IMR-90 (cell line): ENCODE measurements around the gene TM4SF1. TPM values are rescaled to one million over a fixed set of nuclear protein-coding genes. Genes with fewer than 3 reads are reported as not detected.
A peak's percentile ranks its signal among the peaks of the same experiment; 100 is the strongest.

Source experiments
- ATAC-seq: fragments of 200-7000 bp; cut with Tn5 transposase; 2 replicates; pipeline ENCODE4 v1.9.1; 2020; ENCODE audit warnings: low read depth, mild to moderate bottlenecking, moderate library complexity
- BruUV-seq: library from RNA; stranded (reverse); fragments of 400-500 nt; replicated peaks from 2 replicates; lab custom pipeline; 2021; lab: Mats Ljungman, UMichigan
- CTCF ChIA-PET: fragments of 300-600 bp; formaldehyde crosslinking; extraction: SDS; loops from one replicate; lab custom pipeline; 2021; ENCODE audit warnings: antibody characterized with exemption; lab: Yijun Ruan, JAX
- POLR2A ChIA-PET: fragments of 300-600 bp; sonication (Branson Sonifier 250); formaldehyde crosslinking; loops from one replicate; lab custom pipeline; 2022; ENCODE audit warnings: antibody characterized with exemption; ENCODE audit not compliant: unreplicated experiment; lab: Charles Lee
- DNase-seq: peaks from one replicate; pipeline ENCODE4 v3.0.0; 2013
- H2AFZ ChIP-seq: replicated peaks from 2 replicates; pipeline ENCODE3; 2013; ENCODE audit warnings: low read length, mild to moderate bottlenecking; ENCODE audit not compliant: poor library complexity
- H2AK5ac ChIP-seq: 2 replicates; pipeline ENCODE4 v1.6.1; 2013; ENCODE audit warnings: low read depth, low read length, inconsistent platforms
- H2AK9ac ChIP-seq: replicated peaks from 2 replicates; pipeline ENCODE3; 2013; ENCODE audit warnings: mild to moderate bottlenecking, low read depth, low read length, moderate library complexity; ENCODE audit not compliant: poor library complexity
- H2BK120ac ChIP-seq: 2 replicates; pipeline ENCODE4 v1.6.1; 2013; ENCODE audit warnings: low read depth, low read length, inconsistent platforms
- H2BK15ac ChIP-seq: 3 replicates; pipeline ENCODE4 v1.6.1; 2013; ENCODE audit warnings: low read depth, low read length, inconsistent platforms
- H2BK20ac ChIP-seq: 2 replicates; pipeline ENCODE4 v1.6.1; 2013; ENCODE audit warnings: low read depth, mild to moderate bottlenecking, inconsistent platforms, low read length, moderate library complexity
- H2BK5ac ChIP-seq: 2 replicates; pipeline ENCODE4 v1.6.1; 2013; ENCODE audit warnings: mild to moderate bottlenecking, low read depth, low read length, inconsistent platforms; ENCODE audit not compliant: poor library complexity, severe bottlenecking
- H3K14ac ChIP-seq: replicated peaks from 2 replicates; pipeline ENCODE4 v1.6.1; 2013; ENCODE audit warnings: low read depth, low read length, inconsistent platforms
- H3K18ac ChIP-seq: 2 replicates; pipeline ENCODE4 v1.6.1; 2013; ENCODE audit warnings: low read depth, low read length, control low read depth
- H3K23ac ChIP-seq: 2 replicates; pipeline ENCODE4 v1.6.1; 2013; ENCODE audit warnings: low read depth, low read length, inconsistent platforms
- H3K27ac ChIP-seq: 2 replicates; pipeline ENCODE4 v1.5.1; 2013; ENCODE audit warnings: mild to moderate bottlenecking, control low read depth, low read length; ENCODE audit not compliant: insufficient read depth
- H3K27me3 ChIP-seq: 2 replicates; pipeline ENCODE4 v1.6.1; 2013; ENCODE audit warnings: low read length; ENCODE audit not compliant: control insufficient read depth, insufficient read depth
- H3K36me3 ChIP-seq: 2 replicates; pipeline ENCODE4 v1.6.1; 2013; ENCODE audit warnings: low read length, mixed read lengths; ENCODE audit not compliant: control insufficient read depth, insufficient read depth
- H3K4ac ChIP-seq: 2 replicates; pipeline ENCODE4 v1.6.1; 2013; ENCODE audit warnings: low read depth, low read length, inconsistent platforms
- H3K4me1 ChIP-seq: 2 replicates; pipeline ENCODE4 v1.6.1; 2013; ENCODE audit warnings: low read length, mixed read lengths; ENCODE audit not compliant: control insufficient read depth, insufficient read depth
- H3K4me2 ChIP-seq: 2 replicates; pipeline ENCODE4 v1.6.1; 2013; ENCODE audit warnings: low read depth, mild to moderate bottlenecking, control low read depth, low read length, moderate library complexity
- H3K4me3 ChIP-seq: 2 replicates; pipeline ENCODE4 v1.5.1; 2013; ENCODE audit warnings: low read depth, mild to moderate bottlenecking, control low read depth, low read length, moderate library complexity; ENCODE audit not compliant: insufficient read depth
- H3K56ac ChIP-seq: 2 replicates; pipeline ENCODE4 v1.6.1; 2013; ENCODE audit warnings: low read length, inconsistent platforms; ENCODE audit not compliant: insufficient read depth; ENCODE audit errors: extremely low read depth
- H3K79me1 ChIP-seq, 2 experiments: 2 replicates each; pipeline ENCODE4 v1.6.1; 2013; ENCODE audit warnings: low read length in 2 of 2, inconsistent platforms in 1 of 2, low read depth in 1 of 2
- H3K9ac ChIP-seq: 2 replicates; pipeline ENCODE4 v1.6.1; 2013; ENCODE audit warnings: low read depth, low read length, control low read depth
- H3K9me1 ChIP-seq: 2 replicates; pipeline ENCODE4 v1.6.1; 2013; ENCODE audit warnings: low read length, inconsistent platforms; ENCODE audit not compliant: insufficient read depth
- H3K9me3 ChIP-seq: 2 replicates; pipeline ENCODE4 v1.6.1; 2013; ENCODE audit warnings: low read length; ENCODE audit not compliant: control insufficient read depth, insufficient read depth
- H4K20me1 ChIP-seq: 2 replicates; pipeline ENCODE4 v1.6.1; 2013; ENCODE audit warnings: low read length, inconsistent platforms; ENCODE audit not compliant: insufficient read depth
- H4K5ac ChIP-seq: 2 replicates; pipeline ENCODE4 v1.6.1; 2013; ENCODE audit warnings: mild to moderate bottlenecking, low read depth, low read length, control low read depth
- H4K8ac ChIP-seq, 2 experiments: 2 replicates each; pipeline ENCODE4 v1.6.1; 2013; ENCODE audit warnings: low read depth in 2 of 2, low read length in 2 of 2, control low read depth in 1 of 2, inconsistent platforms in 1 of 2
- H4K91ac ChIP-seq: 2 replicates; pipeline ENCODE4 v1.6.1; 2013; ENCODE audit warnings: low read depth, low read length, inconsistent platforms; ENCODE audit not compliant: insufficient read depth
- BHLHE40 ChIP-seq: fragments of 150-350 bp; IDR thresholded peaks from 2 replicates; pipeline ENCODE4 v1.6.1; 2016; ENCODE audit warnings: mild to moderate bottlenecking, low read depth, low read length
- CTCF ChIP-seq: conservative IDR thresholded peaks from 2 replicates; pipeline ENCODE4 v1.5.1; 2012; ENCODE audit warnings: mild to moderate bottlenecking, low read depth, low read length, improper control_type of control experiment
- FOS ChIP-seq: fragments of 150-350 bp; IDR thresholded peaks from 2 replicates; pipeline ENCODE4 v1.6.1; 2016; ENCODE audit warnings: low read depth, low read length
- MAFK ChIP-seq: IDR thresholded peaks from 2 replicates; pipeline ENCODE4 v1.6.1; 2012; ENCODE audit warnings: low read depth, low read length, improper control_type of control experiment
- MXI1 ChIP-seq: IDR thresholded peaks from 2 replicates; pipeline ENCODE4 v1.6.1; 2012; ENCODE audit warnings: low read depth, mild to moderate bottlenecking, low read length, moderate library complexity, borderline replicate concordance
- POLR2A ChIP-seq: IDR thresholded peaks from 2 replicates; pipeline ENCODE4 v1.6.1; 2012; ENCODE audit warnings: mild to moderate bottlenecking, low read depth, low read length
- RFX5 ChIP-seq: IDR thresholded peaks from 2 replicates; pipeline ENCODE4 v1.8.0; 2012; ENCODE audit warnings: low read depth, mild to moderate bottlenecking, low read length, moderate library complexity
- WGBS, 2 experiments: methylation state at CpG; one replicate each; pipeline versions ENCODE4 v1.1.5 to v1.1.7; 2013; ENCODE audit warnings: missing lambda C conversion rate in 2 of 2; ENCODE audit not compliant: insufficient read length in 1 of 2; ENCODE audit errors: extremely low coverage in 2 of 2; 5-methylcytosine and 5-hydroxymethylcytosine counted together
- dilution Hi-C: fragments of 300-500 bp; cut with HindIII; formaldehyde crosslinking; loops from one replicate; pipeline ENCODE4 v1.14.3; 2018; ENCODE audit warnings: low sequenced_read_pairs; ENCODE audit not compliant: unreplicated experiment
- in situ Hi-C: fragments of 300-500 bp; cut with MboI; formaldehyde crosslinking; loops from 3 replicates; pipeline ENCODE4 v1.14.3; 2019; ENCODE audit warnings: low sequenced_read_pairs, inconsistent platforms, mixed read lengths
- intact Hi-C: fragments of 100-400 bp; cut with micrococcal nuclease; formaldehyde crosslinking; loops from 2 replicates; pipeline ENCODE4 v1.10.0; 2022
- polyA plus RNA-seq, 3 experiments: library from polyadenylated mRNA; depleted of rRNA; stranded (reverse); fragments of >200 nt; gene quantifications; 2 replicates each; pipeline ENCODE4 v1.2.3, GENCODE V29; 2012; ENCODE audit warnings: low replicate concordance in 1 of 3
- total RNA-seq: library from RNA; depleted of rRNA; stranded (reverse); fragments of >200 nt; gene quantifications from 2 replicates; pipeline ENCODE4 v1.2.3, GENCODE V29; 2012

The TM4SF1 gene
- total and polyA plus RNA-seq, 2 of the 4 experiments (the other 2 are of a cell fraction) = 232 to 302 TPM

- Histone ChIP-seq H2BK120ac (peak overlapping the region; percentile 98), H4K5ac (peak overlapping the region; percentile 97), H2AK5ac (peak overlapping the region; percentile 98; the same call in 1 of the 2 replicates), H2BK15ac (peak overlapping the region; percentile 97; the same call in 2 of the 3 replicates), H4K91ac (peak overlapping the region; percentile 92), H3K9ac (peak overlapping the region; percentile 36; the same call in 1 of the 2 replicates), H2AK9ac (no peak overlapping the region), H3K14ac (peak overlapping the region; percentile 81; the same call in 1 of the 2 replicates), H3K79me1 (peaks cover 10 to 50% of the 10 kb centered on the region in 2 experiments; a peak in 3 of 4 replicates), H3K36me3 (no peaks in the 10 kb centered on the region), H3K4me2 (peak overlapping the region; percentile 45), H4K20me1 (no peaks in the 10 kb centered on the region; the same call in 1 of the 2 replicates), H3K4ac (peak overlapping the region; percentile 99), H3K4me1 (peaks cover 30% of the 10 kb centered on the region), H3K9me1 (peaks cover 43% of the 10 kb centered on the region), H3K4me3 (no peak overlapping the region), H3K27ac (peak overlapping the region; percentile 65), H3K18ac (peak overlapping the region; percentile 100), H3K9me3 (no peaks in the 10 kb centered on the region), H2BK5ac (peak overlapping the region; percentile 99), H3K27me3 (no peaks in the 10 kb centered on the region), H3K23ac (peak overlapping the region; percentile 77; the same call in 1 of the 2 replicates), H3K56ac (peak overlapping the region; percentile 51), H2AFZ (no peak overlapping the region), H4K8ac (peak overlapping the region; percentile 86 to 93), H2BK20ac (peak overlapping the region; percentile 98)
- POLR2A ChIA-PET = no interaction called here
- in situ Hi-C loops = no loop called here
- CTCF ChIA-PET = interaction anchor here (0.7 to 1.5 kb wide), 2 partner anchors 20 to 99 kb away, joined by 3 to 4 read pairs; no protein-coding TSS in a partner anchor
- no peak for TF ChIP-seq CTCF
- peak; percentile 83 for TF ChIP-seq FOS
- no peak for TF ChIP-seq MXI1
- TF ChIP-seq POLR2A = peak; percentile 64; the same call in 1 of the 2 replicates
- TF ChIP-seq MAFK = no peak
- 0 out of 2 replicates have a peak, but pooled peaks have one; percentile 3 for TF ChIP-seq BHLHE40
- no peak for TF ChIP-seq RFX5
- DNase-seq = peak; percentile 96
- intact Hi-C loops = no loop called here
- dilution Hi-C loops = no loop called here
- WGBS, 2 experiments = no CpG with 5 or more reads among the region's 4 CpGs
- BruUV-seq = no TSS peak
- peak; percentile 35 for ATAC-seq
Observed at GRCh38 chr3:149382101-149382467, 4.6 kb upstream of the TM4SF1 start.
